OCI-LY1 (cell line): ENCODE measurements around the gene FYCO1.

Experiments
- H2AFZ ChIP-seq: fragments of 200-600 bp; sonication (generic), shearing (Covaris generic); 2 replicates; pipeline ENCODE4 v1.6.0; 2014; ENCODE audit warnings: antibody characterized with exemption, mild to moderate bottlenecking, low read length
- H3F3A ChIP-seq: fragments of 200-600 bp; sonication (generic), shearing (Covaris generic); 2 replicates; pipeline ENCODE4 v1.6.0; 2014; ENCODE audit warnings: mild to moderate bottlenecking, antibody characterized with exemption, low read length, moderate library complexity; ENCODE audit not compliant: insufficient read depth
- H3K27ac ChIP-seq: fragments of 200-600 bp; sonication (generic); 2 replicates; pipeline ENCODE4 v1.5.1; 2014; ENCODE audit warnings: low read length, mixed run types, mild to moderate bottlenecking, low read depth; ENCODE audit not compliant: poor library complexity, severe bottlenecking
- H3K27me3 ChIP-seq: fragments of 200-600 bp; sonication (generic); 2 replicates; pipeline ENCODE4 v1.6.0; 2014; ENCODE audit warnings: antibody characterized with exemption, mild to moderate bottlenecking, low read length, moderate library complexity; ENCODE audit not compliant: insufficient read depth
- H3K36me3 ChIP-seq: fragments of 200-600 bp; sonication (generic); 2 replicates; pipeline ENCODE4 v1.6.1; 2014; ENCODE audit warnings: mild to moderate bottlenecking, antibody characterized with exemption, low read length, moderate library complexity, mixed read lengths; ENCODE audit not compliant: insufficient read depth
- H3K4me1 ChIP-seq: fragments of 200-600 bp; sonication (generic); 2 replicates; pipeline ENCODE4 v1.5.1; 2014; ENCODE audit warnings: mild to moderate bottlenecking, low read length, moderate library complexity; ENCODE audit not compliant: insufficient read depth, severe bottlenecking
- H3K4me2 ChIP-seq: fragments of 200-600 bp; sonication (generic), shearing (Covaris generic); 2 replicates; pipeline ENCODE4 v1.6.1; 2014; ENCODE audit warnings: low read length
- H3K4me3 ChIP-seq: fragments of 200-600 bp; sonication (generic); 2 replicates; pipeline ENCODE4 v1.5.1; 2014; ENCODE audit warnings: low read length, low read depth, mild to moderate bottlenecking, mixed read lengths; ENCODE audit not compliant: poor library complexity, severe bottlenecking
- H3K79me2 ChIP-seq: fragments of 200-600 bp; shearing (Covaris generic); 2 replicates; pipeline ENCODE4 v1.6.1; 2016; ENCODE audit warnings: mixed run types, low read length, mixed read lengths; ENCODE audit not compliant: insufficient read depth
- H3K9ac ChIP-seq: fragments of 200-600 bp; sonication (generic), shearing (Covaris generic); 2 replicates; pipeline ENCODE4 v1.6.1; 2014; ENCODE audit warnings: mild to moderate bottlenecking, low read length, mixed read lengths
- H3K9me2 ChIP-seq: fragments of 200-600 bp; sonication (generic), shearing (Covaris generic); 2 replicates; pipeline ENCODE4 v1.6.1; 2014; ENCODE audit warnings: low read depth, mild to moderate bottlenecking, low read length, mixed read lengths
- H3K9me3 ChIP-seq: fragments of 200-600 bp; shearing (Covaris generic); 2 replicates; pipeline ENCODE4 v1.6.1; 2014; ENCODE audit warnings: low read length, mixed read lengths
- H4K20me1 ChIP-seq: fragments of 200-600 bp; sonication (generic), shearing (Covaris generic); 2 replicates; pipeline ENCODE4 v1.6.0; 2016; ENCODE audit warnings: mild to moderate bottlenecking, low read length; ENCODE audit not compliant: insufficient read depth
- CTCF ChIP-seq: fragments of 200-600 bp; sonication (generic), shearing (Covaris generic); IDR thresholded peaks from 2 replicates; pipeline ENCODE4 v1.5.1; 2017; ENCODE audit warnings: mild to moderate bottlenecking, antibody characterized with exemption, low read length, moderate library complexity, mixed read lengths
- EZH2 ChIP-seq: fragments of 200-600 bp; sonication (generic), shearing (Covaris generic); IDR thresholded peaks from 2 replicates; pipeline ENCODE4 v1.8.0; 2017; ENCODE audit warnings: borderline replicate concordance, mixed run types, mild to moderate bottlenecking, antibody characterized with exemption, low read length, moderate library complexity, mixed read lengths

Gene FYCO1

GRCh38 chr3:45929042-45929679 is 66.5 kb downstream of the FYCO1 start:
- TF ChIP-seq CTCF (peak; percentile 72), EZH2 (no peak)
- no peak overlapping the region for H3K9ac ChIP-seq

GRCh38 chr3:45927881-45928280 is 67.7 kb downstream of the FYCO1 start:
- no peaks in the 10 kb centered on the region for H3K9me2 ChIP-seq
- H3K27ac ChIP-seq: no peak overlapping the region

More at GRCh38 chr3:45929042-45929679, 66.5 kb downstream of the FYCO1 start:
- Histone ChIP-seq H3K4me3 (no peak overlapping the region), H3K27me3 (no peaks in the 10 kb centered on the region), H3K4me1 (no peaks in the 10 kb centered on the region), H3K36me3 (peaks cover 68% of the 10 kb centered on the region; the same call in 1 of the 2 replicates), H3K9me2 (no peaks in the 10 kb centered on the region), H3K27ac (no peak overlapping the region), H2AFZ (no peak overlapping the region), H3K4me2 (no peak overlapping the region), H4K20me1 (no peaks in the 10 kb centered on the region), H3F3A (no peaks in the 10 kb centered on the region), H3K9me3 (no peaks in the 10 kb centered on the region), H3K79me2 (no peaks in the 10 kb centered on the region)

GRCh38 chr3:45923755-45924154 is 71.9 kb downstream of the FYCO1 start:
- no peaks in the 10 kb centered on the region for H3F3A ChIP-seq
- no peak overlapping the region for H3K4me2 ChIP-seq
- no peak overlapping the region for H2AFZ ChIP-seq
- no peaks in the 10 kb centered on the region for H3K27me3 ChIP-seq
- H3K9me3 ChIP-seq: no peaks in the 10 kb centered on the region
- H3K27ac ChIP-seq: no peak overlapping the region
- H3K9ac ChIP-seq: no peak overlapping the region
- H4K20me1 ChIP-seq: no peaks in the 10 kb centered on the region
- no peak for TF ChIP-seq EZH2
- H3K79me2 ChIP-seq: no peaks in the 10 kb centered on the region
- H3K4me3 ChIP-seq: no peak overlapping the region
- H3K9me2 ChIP-seq: no peaks in the 10 kb centered on the region
- peaks cover 48% of the 10 kb centered on the region; the same call in 1 of the 2 replicates for H3K36me3 ChIP-seq
- H3K4me1 ChIP-seq: no peaks in the 10 kb centered on the region

More at GRCh38 chr3:45927881-45928280, 67.7 kb downstream of the FYCO1 start:
- Histone ChIP-seq H3K27me3 (no peaks in the 10 kb centered on the region), H4K20me1 (no peaks in the 10 kb centered on the region), H3K9ac (no peak overlapping the region), H3K9me3 (no peaks in the 10 kb centered on the region), H3K36me3 (peaks cover 69% of the 10 kb centered on the region; the same call in 1 of the 2 replicates), H2AFZ (no peak overlapping the region), H3K79me2 (no peaks in the 10 kb centered on the region), H3K4me3 (no peak overlapping the region), H3K4me2 (no peak overlapping the region), H3F3A (no peaks in the 10 kb centered on the region), H3K4me1 (no peaks in the 10 kb centered on the region)
- TF ChIP-seq EZH2 (no peak), CTCF (no peak)
